KMS-11 (cell line): ENCODE data around the gene KLF17.

Experiments
- H2AFZ ChIP-seq: fragments of 200-600 bp; sonication (generic); 2 replicates; pipeline ENCODE4 v1.6.1; 2016; ENCODE audit warnings: antibody characterized with exemption, mixed run types, low read depth
- H3K27ac ChIP-seq: fragments of 200-600 bp; sonication (generic); 2 replicates; pipeline ENCODE4 v1.6.1; 2016; ENCODE audit warnings: mild to moderate bottlenecking, mixed run types
- H3K27me3 ChIP-seq: fragments of 200-600 bp; sonication (generic); 2 replicates; pipeline ENCODE4 v1.6.1; 2017; ENCODE audit warnings: mild to moderate bottlenecking, low read depth, mixed run types, moderate library complexity; ENCODE audit not compliant: insufficient read depth
- H3K36me3 ChIP-seq: fragments of 200-600 bp; sonication (generic); 2 replicates; pipeline ENCODE4 v1.6.1; 2017; ENCODE audit warnings: mild to moderate bottlenecking, mixed run types; ENCODE audit not compliant: insufficient read depth
- H3K4me1 ChIP-seq: fragments of 200-600 bp; sonication (generic); 2 replicates; pipeline ENCODE4 v1.6.1; 2016; ENCODE audit warnings: mild to moderate bottlenecking, low read depth, mixed run types; ENCODE audit not compliant: poor library complexity, severe bottlenecking
- H3K4me2 ChIP-seq: fragments of 200-600 bp; sonication (generic); 2 replicates; pipeline ENCODE4 v1.7.0; 2016; ENCODE audit warnings: mild to moderate bottlenecking, mixed run types
- H3K4me3 ChIP-seq: fragments of 200-600 bp; sonication (generic); IDR thresholded peaks from 2 replicates; pipeline ENCODE4 v1.6.1; 2017; ENCODE audit warnings: low read depth, low read length, mixed read lengths; ENCODE audit not compliant: insufficient read depth
- H3K79me2 ChIP-seq: fragments of 200-600 bp; sonication (generic); 2 replicates; pipeline ENCODE4 v1.6.1; 2016; ENCODE audit warnings: low read depth, mixed run types; ENCODE audit not compliant: insufficient read depth
- H3K9ac ChIP-seq: fragments of 200-600 bp; sonication (generic); 2 replicates; pipeline ENCODE4 v1.6.1; 2016; ENCODE audit warnings: mild to moderate bottlenecking, mixed run types
- H4K20me1 ChIP-seq: fragments of 200-600 bp; sonication (generic); 2 replicates; pipeline ENCODE4 v1.6.1; 2016; ENCODE audit warnings: mild to moderate bottlenecking, mixed run types; ENCODE audit not compliant: insufficient read depth
- TF ChIP-seq, protein P1 (sequence below): fragments of 200-600 bp; sonication (generic); conservative IDR thresholded peaks from 2 replicates; pipeline ENCODE4 v1.6.1; 2017; ENCODE audit warnings: low read depth, mild to moderate bottlenecking, antibody characterized with exemption, low read length, moderate library complexity, mixed read lengths

Gene KLF17

DNA sequence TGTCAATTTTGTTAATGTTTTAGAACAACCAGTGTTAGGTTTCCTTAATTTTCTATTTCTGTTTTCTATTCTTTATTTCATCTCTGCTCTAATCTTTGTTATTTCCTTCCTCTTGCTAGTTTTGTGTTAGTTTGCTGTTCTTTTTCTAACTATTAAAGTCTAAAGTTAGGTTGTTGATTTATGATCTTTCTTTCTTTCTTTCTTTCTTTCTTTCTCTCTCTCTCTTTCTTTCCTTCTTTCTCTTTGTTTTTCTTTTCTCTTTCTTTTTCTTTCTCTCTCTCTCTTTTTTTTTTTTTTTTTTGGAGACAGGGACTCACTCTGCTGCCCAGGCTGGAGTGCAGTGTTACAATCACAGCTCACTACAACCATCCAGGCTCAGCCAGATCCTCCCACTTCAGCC, 40.2 kb downstream of the KLF17 start:
- H3K4me3 ChIP-seq, result no peak overlapping the region
- no peak overlapping the region for H3K27ac ChIP-seq
- H3K4me2 ChIP-seq, result no peak overlapping the region
- H4K20me1 ChIP-seq, result no peaks in the 10 kb centered on the region
- H3K27me3 ChIP-seq, result no peaks in the 10 kb centered on the region
- no peaks in the 10 kb centered on the region for H3K79me2 ChIP-seq
- no peak overlapping the region for H2AFZ ChIP-seq
- no peaks in the 10 kb centered on the region for H3K36me3 ChIP-seq
- no peaks in the 10 kb centered on the region for H3K4me1 ChIP-seq
- H3K9ac ChIP-seq, result no peak overlapping the region
- TF ChIP-seq, protein P1, sequence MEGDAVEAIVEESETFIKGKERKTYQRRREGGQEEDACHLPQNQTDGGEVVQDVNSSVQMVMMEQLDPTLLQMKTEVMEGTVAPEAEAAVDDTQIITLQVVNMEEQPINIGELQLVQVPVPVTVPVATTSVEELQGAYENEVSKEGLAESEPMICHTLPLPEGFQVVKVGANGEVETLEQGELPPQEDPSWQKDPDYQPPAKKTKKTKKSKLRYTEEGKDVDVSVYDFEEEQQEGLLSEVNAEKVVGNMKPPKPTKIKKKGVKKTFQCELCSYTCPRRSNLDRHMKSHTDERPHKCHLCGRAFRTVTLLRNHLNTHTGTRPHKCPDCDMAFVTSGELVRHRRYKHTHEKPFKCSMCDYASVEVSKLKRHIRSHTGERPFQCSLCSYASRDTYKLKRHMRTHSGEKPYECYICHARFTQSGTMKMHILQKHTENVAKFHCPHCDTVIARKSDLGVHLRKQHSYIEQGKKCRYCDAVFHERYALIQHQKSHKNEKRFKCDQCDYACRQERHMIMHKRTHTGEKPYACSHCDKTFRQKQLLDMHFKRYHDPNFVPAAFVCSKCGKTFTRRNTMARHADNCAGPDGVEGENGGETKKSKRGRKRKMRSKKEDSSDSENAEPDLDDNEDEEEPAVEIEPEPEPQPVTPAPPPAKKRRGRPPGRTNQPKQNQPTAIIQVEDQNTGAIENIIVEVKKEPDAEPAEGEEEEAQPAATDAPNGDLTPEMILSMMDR, result no peak

DNA sequence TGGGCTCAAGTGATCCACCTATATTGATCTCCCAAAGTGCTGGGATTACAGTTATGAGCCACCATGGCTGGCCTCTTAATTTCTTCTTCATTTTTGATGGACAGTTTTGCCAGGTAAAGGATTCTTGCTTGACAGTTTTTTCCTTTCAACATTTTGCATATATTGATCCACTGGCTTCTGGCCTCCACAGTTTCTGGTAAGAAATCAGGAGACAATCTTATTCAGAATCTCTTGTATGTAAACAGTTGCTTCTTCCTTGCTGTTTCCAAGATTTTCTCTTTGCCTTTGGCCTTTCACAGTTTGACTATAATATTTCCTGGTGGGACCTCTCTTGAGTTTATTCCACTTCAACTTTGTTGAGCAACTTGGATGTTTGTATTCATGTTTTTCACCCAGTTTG, 42.9 kb downstream of the KLF17 start:
- no peak overlapping the region for H3K4me3 ChIP-seq
- no peaks in the 10 kb centered on the region for H3K27me3 ChIP-seq
- no peaks in the 10 kb centered on the region for H4K20me1 ChIP-seq
- H2AFZ ChIP-seq, result no peak overlapping the region
- H3K9ac ChIP-seq, result no peak overlapping the region
- no peak overlapping the region for H3K27ac ChIP-seq
- TF ChIP-seq, protein P1, result no peak
- no peak overlapping the region for H3K4me2 ChIP-seq
- H3K79me2 ChIP-seq, result no peaks in the 10 kb centered on the region
- no peaks in the 10 kb centered on the region for H3K36me3 ChIP-seq
- no peaks in the 10 kb centered on the region for H3K4me1 ChIP-seq

DNA sequence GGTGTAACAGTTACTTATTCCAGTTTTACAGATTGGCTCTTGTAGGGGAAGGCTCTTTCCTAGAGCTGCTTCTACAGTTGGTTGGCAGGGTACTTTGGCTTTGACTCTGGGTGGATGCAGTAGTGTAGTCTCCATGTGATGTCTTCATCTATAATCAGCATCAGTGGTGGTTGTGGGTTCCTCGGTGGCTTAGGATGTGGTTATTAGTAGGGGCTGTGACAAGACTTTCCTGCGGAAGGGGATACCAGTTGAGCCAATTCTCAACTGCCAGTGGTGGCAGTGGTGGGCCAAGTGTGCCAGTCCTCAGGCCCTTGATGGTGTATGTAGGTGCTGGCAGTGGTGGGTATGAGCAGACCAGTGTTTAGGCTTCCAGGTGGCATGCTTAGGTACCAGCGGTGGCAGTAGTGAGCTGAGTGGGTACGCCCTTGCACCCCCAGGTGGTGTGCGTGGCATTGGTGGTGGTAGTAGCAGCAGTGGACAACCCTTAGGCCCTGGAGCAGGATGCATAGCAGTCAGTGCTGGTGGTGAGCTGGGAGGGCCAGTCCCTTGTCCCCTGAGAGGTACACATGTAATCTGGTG, 50.0 kb downstream of the KLF17 start:
- no peak overlapping the region for H3K4me2 ChIP-seq
- no peaks in the 10 kb centered on the region for H3K79me2 ChIP-seq
- H3K27ac ChIP-seq, result no peak overlapping the region
- H3K27me3 ChIP-seq, result no peaks in the 10 kb centered on the region
- TF ChIP-seq, protein P1, result no peak
- H4K20me1 ChIP-seq, result no peaks in the 10 kb centered on the region
- H2AFZ ChIP-seq, result no peak overlapping the region
- peaks cover 8% of the 10 kb centered on the region for H3K4me1 ChIP-seq
- no peak overlapping the region for H3K4me3 ChIP-seq
- H3K9ac ChIP-seq, result no peak overlapping the region
- no peaks in the 10 kb centered on the region for H3K36me3 ChIP-seq

DNA sequence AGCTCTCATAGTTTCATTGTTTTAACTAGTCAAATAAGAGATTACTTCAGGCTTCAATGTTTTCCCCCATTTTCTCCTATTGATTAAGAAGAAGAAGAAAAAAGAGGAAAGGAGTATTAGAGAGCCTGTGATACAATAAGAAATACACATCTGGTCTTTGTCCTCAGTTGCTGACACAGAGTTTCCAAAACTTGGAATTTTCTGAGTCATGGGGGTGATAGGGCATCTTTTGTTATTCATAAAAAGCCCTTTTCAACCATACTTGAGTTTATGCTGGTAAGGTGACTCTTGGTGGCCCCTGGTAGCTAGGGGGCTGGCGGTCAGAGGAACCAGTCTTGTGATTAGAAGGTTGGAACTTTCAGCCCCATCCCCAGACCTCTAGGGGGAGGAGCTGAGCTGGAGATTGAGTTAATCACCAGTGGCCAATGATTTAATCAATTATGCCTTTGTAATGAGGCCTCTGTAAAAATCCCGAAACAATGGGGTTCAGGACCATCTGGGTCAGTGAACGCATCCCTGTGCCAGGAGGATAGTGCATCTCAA, 51.7 kb downstream of the KLF17 start:
- H3K27me3 ChIP-seq, result no peaks in the 10 kb centered on the region
- peaks cover 10% of the 10 kb centered on the region for H3K4me1 ChIP-seq

More for the DNA sequence above, 51.7 kb downstream of the KLF17 start:
- Histone ChIP-seq H3K9ac (no peak overlapping the region), H3K4me3 (no peak overlapping the region), H2AFZ (no peak overlapping the region), H4K20me1 (no peaks in the 10 kb centered on the region), H3K27ac (no peak overlapping the region), H3K4me2 (no peak overlapping the region), H3K36me3 (no peaks in the 10 kb centered on the region), H3K79me2 (no peaks in the 10 kb centered on the region)
- TF ChIP-seq, protein P1, result no peak
